ENCODE data around the gene ARRDC3. TPM values are rescaled to one million over a fixed set of nuclear protein-coding genes. Genes with fewer than 3 reads are reported as not detected.

ARRDC3 gene
- total and polyA plus RNA-seq, 2 experiments from 2014 or later, result 11.9 to 16.5 TPM

GRCh38 chr5:91366551-91366950 is 16.6 kb downstream of the ARRDC3 start:
- H3K4me3 ChIP-seq, result no peak overlapping the region
- DNase-seq (ENCODE audit: low spot score), result no peak
- H3K36me3 ChIP-seq (ENCODE audit: insufficient read depth), result peaks cover 4% of the 10 kb centered on the region
- H3K4me2 ChIP-seq, result no peak overlapping the region
- TF ChIP-seq ZNF114 (CRISPR knock-in tag; IDR thresholded peaks at IDR 0.05) (no peak), NANOG (IDR thresholded peaks at IDR 0.05; ENCODE audit: borderline replicate concordance) (no peak), EZH2phosphoT487 (IDR thresholded peaks at IDR 0.05; ENCODE audit: unreplicated experiment) (no peak), JUNB (IDR thresholded peaks at IDR 0.05; ENCODE audit: unreplicated experiment) (no peak), POLR2AphosphoS5 (IDR thresholded peaks at IDR 0.05; ENCODE audit: low read depth) (no peak), STAT1 (IDR thresholded peaks at IDR 0.05; ENCODE audit: unreplicated experiment) (no peak), EZH2 (IDR thresholded peaks at IDR 0.05; ENCODE audit: low read depth, unreplicated experiment) (no peak), CREB1 (CRISPR knock-in tag; IDR thresholded peaks at IDR 0.05; ENCODE audit: low read depth) (no peak), ZNF331 (CRISPR knock-in tag; IDR thresholded peaks at IDR 0.05; ENCODE audit: low read depth) (no peak), ETS1 (IDR thresholded peaks at IDR 0.05) (no peak)
- TF ChIP-seq, protein P1, sequence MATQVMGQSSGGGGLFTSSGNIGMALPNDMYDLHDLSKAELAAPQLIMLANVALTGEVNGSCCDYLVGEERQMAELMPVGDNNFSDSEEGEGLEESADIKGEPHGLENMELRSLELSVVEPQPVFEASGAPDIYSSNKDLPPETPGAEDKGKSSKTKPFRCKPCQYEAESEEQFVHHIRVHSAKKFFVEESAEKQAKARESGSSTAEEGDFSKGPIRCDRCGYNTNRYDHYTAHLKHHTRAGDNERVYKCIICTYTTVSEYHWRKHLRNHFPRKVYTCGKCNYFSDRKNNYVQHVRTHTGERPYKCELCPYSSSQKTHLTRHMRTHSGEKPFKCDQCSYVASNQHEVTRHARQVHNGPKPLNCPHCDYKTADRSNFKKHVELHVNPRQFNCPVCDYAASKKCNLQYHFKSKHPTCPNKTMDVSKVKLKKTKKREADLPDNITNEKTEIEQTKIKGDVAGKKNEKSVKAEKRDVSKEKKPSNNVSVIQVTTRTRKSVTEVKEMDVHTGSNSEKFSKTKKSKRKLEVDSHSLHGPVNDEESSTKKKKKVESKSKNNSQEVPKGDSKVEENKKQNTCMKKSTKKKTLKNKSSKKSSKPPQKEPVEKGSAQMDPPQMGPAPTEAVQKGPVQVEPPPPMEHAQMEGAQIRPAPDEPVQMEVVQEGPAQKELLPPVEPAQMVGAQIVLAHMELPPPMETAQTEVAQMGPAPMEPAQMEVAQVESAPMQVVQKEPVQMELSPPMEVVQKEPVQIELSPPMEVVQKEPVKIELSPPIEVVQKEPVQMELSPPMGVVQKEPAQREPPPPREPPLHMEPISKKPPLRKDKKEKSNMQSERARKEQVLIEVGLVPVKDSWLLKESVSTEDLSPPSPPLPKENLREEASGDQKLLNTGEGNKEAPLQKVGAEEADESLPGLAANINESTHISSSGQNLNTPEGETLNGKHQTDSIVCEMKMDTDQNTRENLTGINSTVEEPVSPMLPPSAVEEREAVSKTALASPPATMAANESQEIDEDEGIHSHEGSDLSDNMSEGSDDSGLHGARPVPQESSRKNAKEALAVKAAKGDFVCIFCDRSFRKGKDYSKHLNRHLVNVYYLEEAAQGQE (IDR thresholded peaks at IDR 0.05; ENCODE audit: unreplicated experiment), result no peak
- TF ChIP-seq, protein P2, sequence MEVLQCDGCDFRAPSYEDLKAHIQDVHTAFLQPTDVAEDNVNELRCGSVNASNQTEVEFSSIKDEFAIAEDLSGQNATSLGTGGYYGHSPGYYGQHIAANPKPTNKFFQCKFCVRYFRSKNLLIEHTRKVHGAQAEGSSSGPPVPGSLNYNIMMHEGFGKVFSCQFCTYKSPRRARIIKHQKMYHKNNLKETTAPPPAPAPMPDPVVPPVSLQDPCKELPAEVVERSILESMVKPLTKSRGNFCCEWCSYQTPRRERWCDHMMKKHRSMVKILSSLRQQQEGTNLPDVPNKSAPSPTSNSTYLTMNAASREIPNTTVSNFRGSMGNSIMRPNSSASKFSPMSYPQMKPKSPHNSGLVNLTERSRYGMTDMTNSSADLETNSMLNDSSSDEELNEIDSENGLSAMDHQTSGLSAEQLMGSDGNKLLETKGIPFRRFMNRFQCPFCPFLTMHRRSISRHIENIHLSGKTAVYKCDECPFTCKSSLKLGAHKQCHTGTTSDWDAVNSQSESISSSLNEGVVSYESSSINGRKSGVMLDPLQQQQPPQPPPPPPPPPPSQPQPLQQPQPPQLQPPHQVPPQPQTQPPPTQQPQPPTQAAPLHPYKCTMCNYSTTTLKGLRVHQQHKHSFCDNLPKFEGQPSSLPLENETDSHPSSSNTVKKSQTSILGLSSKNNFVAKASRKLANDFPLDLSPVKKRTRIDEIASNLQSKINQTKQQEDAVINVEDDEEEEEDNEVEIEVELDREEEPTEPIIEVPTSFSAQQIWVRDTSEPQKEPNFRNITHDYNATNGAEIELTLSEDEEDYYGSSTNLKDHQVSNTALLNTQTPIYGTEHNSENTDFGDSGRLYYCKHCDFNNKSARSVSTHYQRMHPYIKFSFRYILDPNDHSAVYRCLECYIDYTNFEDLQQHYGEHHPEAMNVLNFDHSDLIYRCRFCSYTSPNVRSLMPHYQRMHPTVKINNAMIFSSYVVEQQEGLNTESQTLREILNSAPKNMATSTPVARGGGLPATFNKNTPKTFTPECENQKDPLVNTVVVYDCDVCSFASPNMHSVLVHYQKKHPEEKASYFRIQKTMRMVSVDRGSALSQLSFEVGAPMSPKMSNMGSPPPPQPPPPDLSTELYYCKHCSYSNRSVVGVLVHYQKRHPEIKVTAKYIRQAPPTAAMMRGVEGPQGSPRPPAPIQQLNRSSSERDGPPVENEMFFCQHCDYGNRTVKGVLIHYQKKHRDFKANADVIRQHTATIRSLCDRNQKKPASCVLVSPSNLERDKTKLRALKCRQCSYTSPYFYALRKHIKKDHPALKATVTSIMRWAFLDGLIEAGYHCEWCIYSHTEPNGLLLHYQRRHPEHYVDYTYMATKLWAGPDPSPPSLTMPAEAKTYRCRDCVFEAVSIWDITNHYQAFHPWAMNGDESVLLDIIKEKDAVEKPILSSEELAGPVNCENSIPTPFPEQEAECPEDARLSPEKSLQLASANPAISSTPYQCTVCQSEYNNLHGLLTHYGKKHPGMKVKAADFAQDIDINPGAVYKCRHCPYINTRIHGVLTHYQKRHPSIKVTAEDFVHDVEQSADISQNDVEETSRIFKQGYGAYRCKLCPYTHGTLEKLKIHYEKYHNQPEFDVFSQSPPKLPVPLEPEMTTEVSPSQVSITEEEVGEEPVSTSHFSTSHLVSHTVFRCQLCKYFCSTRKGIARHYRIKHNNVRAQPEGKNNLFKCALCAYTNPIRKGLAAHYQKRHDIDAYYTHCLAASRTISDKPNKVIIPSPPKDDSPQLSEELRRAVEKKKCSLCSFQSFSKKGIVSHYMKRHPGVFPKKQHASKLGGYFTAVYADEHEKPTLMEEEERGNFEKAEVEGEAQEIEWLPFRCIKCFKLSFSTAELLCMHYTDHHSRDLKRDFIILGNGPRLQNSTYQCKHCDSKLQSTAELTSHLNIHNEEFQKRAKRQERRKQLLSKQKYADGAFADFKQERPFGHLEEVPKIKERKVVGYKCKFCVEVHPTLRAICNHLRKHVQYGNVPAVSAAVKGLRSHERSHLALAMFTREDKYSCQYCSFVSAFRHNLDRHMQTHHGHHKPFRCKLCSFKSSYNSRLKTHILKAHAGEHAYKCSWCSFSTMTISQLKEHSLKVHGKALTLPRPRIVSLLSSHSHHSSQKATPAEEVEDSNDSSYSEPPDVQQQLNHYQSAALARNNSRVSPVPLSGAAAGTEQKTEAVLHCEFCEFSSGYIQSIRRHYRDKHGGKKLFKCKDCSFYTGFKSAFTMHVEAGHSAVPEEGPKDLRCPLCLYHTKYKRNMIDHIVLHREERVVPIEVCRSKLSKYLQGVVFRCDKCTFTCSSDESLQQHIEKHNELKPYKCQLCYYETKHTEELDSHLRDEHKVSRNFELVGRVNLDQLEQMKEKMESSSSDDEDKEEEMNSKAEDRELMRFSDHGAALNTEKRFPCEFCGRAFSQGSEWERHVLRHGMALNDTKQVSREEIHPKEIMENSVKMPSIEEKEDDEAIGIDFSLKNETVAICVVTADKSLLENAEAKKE (CRISPR knock-in tag; IDR thresholded peaks at IDR 0.05), result no peak
- TF ChIP-seq, protein P3, sequence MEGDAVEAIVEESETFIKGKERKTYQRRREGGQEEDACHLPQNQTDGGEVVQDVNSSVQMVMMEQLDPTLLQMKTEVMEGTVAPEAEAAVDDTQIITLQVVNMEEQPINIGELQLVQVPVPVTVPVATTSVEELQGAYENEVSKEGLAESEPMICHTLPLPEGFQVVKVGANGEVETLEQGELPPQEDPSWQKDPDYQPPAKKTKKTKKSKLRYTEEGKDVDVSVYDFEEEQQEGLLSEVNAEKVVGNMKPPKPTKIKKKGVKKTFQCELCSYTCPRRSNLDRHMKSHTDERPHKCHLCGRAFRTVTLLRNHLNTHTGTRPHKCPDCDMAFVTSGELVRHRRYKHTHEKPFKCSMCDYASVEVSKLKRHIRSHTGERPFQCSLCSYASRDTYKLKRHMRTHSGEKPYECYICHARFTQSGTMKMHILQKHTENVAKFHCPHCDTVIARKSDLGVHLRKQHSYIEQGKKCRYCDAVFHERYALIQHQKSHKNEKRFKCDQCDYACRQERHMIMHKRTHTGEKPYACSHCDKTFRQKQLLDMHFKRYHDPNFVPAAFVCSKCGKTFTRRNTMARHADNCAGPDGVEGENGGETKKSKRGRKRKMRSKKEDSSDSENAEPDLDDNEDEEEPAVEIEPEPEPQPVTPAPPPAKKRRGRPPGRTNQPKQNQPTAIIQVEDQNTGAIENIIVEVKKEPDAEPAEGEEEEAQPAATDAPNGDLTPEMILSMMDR (conservative IDR thresholded peaks at IDR 0.05; ENCODE audit: low read depth in 2 of 2), result no peak
- no peaks in the 10 kb centered on the region for H3K79me2 ChIP-seq (replicated peaks; ENCODE audit: insufficient read depth)
- no peak for ATAC-seq
- no peaks in the 10 kb centered on the region for H3K9me2 ChIP-seq (ENCODE audit: insufficient read depth)
- peaks cover 36% of the 10 kb centered on the region for H3K36me3 Mint-ChIP-seq (ENCODE audit: low read depth)
- no peaks in the 10 kb centered on the region for H3K4me1 ChIP-seq (ENCODE audit: insufficient read depth)
- no peaks in the 10 kb centered on the region for H3F3A ChIP-seq (replicated peaks; ENCODE audit: low read depth)
- no peaks in the 10 kb centered on the region for H3K9me3 Mint-ChIP-seq
- H3K4me3 Mint-ChIP-seq, result no peak overlapping the region
- no peaks in the 10 kb centered on the region for H4K20me1 ChIP-seq (replicated peaks; ENCODE audit: insufficient read depth)
- no peak overlapping the region for H2AFZ ChIP-seq
- H3K27ac ChIP-seq (ENCODE audit: low read depth), result no peak overlapping the region
- no peaks in the 10 kb centered on the region for H3K4me1 Mint-ChIP-seq
- H3K27ac Mint-ChIP-seq, result no peak overlapping the region
- H3K27me3 Mint-ChIP-seq (ENCODE audit: insufficient read depth, low read depth, poor library complexity), result peaks cover 3% of the 10 kb centered on the region
- H3K27me3 ChIP-seq (ENCODE audit: insufficient read depth), result no peaks in the 10 kb centered on the region
